ENCODE results near the gene SIPA1L3.
"Not testable (repeated sequence)": the region's sequence is repeated elsewhere in the genome, so short reads cannot be mapped to it uniquely, and the experiment has no call there.

The SIPA1L3 gene

DNA sequence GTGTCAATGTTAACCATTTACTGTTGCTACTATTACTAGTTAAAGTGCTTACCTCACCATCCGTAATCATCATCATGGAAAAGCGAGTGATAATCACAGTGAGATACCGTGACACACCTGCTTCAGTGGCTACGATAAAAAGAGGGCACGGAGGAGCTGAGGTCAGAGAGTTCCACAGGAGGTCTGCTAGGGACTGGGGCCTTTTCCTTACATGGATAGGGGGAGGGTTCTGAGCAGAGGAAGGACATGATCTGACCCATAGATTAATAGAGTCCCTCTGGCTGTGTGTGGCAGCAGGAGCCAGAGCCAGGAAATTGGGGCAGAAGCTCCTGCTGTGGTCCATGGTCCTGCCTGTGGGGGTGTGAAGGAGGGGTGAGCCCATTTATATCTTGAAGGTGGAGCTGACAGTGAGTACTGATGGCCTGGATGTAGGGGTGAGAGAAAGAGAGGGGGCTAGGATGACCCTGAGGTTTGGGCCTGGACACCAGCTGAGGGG is 136.7 kb downstream of the SIPA1L3 start:
- no peak for DNase-seq (ENCODE audit: low read depth)

DNA sequence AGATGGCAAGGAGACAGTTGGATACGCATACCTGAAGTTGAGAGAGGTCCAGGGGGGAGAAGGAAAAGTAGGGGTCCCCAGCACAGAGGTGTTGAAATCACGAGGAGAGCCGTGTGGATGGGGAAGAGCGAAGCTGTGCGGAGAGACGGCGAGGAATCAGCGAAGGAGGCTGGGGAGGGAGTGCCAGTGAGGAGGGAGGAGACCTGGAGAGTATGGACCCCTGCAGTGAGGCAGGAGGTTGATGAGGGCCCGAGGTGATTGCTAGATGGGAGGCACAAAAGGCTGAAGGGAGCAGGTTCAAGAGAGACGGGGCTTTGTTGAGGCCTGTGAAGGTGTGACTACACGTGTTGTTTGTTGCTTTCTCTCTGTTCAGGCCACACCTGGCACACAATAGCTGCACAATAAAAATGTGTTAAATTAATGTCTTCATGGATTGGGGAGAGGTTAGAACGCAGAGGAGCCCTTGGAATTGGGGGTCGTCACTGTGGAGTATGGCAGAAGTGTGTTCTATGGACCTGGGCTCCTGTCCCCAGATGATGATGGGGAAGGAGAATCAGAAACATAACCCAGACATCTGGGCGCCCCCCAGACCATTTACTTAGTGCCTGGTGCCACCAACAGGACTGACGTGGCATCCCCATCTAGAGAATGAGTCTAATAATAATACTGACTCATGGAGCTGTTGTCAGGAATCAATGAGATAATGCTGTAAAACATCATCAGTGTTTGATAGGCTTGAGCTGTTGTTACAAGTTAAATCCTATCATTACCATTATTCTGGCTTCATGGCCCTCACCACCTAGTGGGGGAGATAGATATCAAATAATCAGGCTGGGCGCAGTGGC is 137.5 kb downstream of the SIPA1L3 start:
- no peak for DNase-seq (ENCODE audit: low read depth)

DNA sequence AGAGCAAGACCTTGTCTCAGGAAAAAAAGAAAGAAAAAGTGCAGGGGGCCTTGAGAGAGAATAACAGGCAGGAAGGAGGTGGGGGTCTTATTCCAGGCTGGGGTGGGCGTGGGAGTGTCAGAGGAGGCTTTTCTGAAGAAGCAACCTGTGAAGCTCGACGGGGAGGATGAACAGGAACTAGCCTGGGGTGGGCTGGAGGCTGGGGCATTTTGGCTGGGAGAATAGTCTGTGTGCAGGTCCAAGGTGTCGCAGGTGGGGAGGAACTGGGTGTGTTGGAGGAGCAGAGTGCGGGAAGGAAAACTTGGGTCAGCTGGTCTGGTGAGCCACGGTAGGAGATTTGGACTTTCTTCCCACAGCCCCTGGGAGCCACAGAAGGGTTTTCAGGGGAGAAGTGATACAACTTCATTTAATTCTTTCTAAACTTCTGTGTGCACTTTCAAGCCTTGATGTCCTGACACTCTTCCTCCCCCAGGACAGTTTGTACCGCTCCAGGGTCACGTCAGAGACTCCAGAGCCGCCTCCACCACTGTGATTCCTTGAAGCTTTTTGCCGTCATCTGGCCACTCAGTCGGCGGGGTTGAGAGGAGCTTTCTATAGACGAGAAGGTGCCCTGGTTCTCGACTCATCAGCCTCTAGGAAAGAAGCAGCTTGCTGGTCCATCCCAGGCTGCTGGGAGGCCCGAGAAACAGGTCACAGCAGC is 138.7 kb downstream of the SIPA1L3 start:
- no peak for DNase-seq (ENCODE audit: low read depth)

DNA sequence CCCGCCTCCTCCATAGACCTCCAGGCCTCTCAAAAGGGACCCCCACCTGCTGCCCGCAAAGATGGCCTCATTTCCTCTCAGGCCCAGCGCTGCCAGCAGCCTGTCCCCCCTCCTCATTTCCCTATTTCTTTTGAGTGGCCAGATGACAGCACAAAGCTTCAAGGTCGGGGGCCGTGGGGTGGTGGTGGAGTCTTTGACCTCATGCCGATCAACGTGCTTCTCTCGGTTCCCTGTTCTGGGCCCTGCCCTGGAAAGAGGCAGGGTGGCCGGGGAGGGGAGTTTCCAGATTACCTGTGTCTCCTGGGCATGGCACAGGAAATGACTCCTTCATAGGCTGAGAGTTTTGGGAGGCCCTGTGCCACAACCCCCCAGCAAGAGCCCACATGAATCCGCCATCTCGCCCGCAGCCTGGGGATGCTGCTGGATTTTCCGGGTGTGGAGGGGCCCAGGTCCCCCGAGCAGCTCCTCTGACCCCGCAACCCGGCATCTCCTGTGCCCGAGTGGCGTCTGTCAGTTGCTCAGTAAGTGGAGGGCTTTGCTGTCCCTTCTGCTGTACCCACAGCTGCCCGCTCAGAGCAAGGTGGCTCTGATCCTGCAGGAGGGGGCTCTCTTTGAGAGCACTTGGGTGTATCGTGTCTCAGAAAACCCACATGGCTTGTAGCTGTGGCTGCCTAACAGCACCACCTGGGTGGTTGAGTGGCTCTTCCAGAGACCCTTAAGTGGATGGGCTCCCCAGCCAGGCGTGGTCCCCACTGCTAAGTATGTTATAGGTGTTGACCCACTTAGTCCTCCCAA is 139.4 kb downstream of the SIPA1L3 start:
- no peak for DNase-seq (ENCODE audit: low read depth)

DNA sequence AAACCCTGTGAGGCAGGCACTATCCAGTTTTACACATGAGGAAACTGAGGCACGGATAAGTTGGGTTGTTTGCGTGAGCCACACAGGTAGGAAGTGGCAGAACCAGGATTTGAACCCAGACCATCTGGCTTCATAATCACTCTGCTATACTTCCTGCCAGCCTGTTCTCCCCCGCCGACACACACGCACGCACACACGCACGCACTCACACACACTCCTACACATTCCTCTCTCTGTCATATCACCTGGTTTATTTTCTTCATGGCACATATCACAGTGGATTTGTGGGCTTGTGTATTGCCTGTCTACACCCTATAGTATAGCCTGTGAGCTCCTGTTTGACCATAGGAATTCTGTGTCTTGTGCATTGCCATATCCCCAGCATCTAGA is 140.0 kb downstream of the SIPA1L3 start:
- DNase-seq (ENCODE audit: low read depth) = no peak

DNA sequence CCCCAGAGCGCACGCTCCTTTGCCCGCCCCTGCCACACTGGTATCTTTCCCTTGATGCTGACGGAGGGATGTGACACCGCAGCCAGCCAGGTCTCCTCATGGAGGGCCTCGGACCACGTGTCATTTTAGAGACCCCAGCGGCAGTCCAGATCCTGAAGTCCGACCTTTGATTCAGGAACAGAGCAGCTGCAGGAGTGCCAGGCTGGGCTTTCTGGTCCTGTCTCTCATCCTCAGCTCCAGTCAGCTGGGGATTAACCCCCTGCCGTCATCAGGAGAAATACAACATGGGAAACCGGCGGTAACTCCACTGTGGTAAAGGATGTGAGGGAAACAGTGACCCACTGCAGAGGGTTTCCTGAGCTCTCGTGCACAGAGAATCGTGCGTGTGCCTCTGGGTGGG is 140.6 kb downstream of the SIPA1L3 start:
- DNase-seq (ENCODE audit: low read depth) = no peak

DNA sequence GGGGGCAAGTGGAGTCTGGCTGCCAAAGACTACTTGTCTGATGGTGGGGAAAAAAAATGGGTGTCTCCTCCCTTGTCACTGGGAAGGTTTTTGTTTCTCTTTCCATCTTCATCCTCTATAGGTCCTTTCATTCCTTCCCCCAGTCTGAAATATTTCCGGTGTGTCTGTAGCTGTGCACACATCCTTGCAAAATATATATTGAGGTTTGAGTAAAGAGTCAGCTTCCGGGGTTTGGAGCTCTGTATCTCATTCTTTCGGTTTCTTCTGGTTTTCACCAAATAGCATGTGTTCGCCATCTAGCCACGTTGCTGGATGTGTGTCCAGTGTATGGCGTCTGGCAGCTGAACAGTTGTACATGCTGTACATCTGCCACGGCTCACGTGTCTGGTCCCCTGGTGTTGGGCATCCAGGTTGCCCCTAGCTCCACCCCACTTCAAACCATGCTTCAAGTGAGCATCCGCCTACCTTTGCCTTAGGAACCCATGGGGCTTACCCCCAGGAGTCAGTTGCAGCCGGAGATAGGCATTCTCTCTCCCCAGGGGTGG is 142.2 kb downstream of the SIPA1L3 start:
- peak; percentile 29 for DNase-seq (ENCODE audit: low read depth)

DNA sequence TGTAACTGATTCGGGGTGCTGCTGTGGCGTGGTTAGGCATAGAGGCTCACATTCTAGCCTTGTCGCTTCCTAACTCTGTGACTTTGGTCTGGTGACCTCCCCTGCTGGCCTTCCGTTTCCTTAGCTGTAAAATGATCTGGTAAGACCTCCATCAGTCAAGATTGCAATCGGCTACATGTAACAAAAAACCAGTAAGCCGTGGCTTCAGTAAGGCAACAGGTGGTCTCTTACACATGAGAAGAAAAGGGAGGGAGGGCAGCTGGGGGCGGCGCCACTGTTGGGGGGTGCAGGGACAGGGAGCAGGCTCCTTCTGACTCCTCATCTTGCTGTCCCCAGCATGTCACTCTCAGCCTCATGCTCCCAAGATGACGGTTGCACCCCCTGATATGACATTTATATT is 148.0 kb downstream of the SIPA1L3 start:
- DNase-seq (ENCODE audit: low read depth) = no peak

DNA sequence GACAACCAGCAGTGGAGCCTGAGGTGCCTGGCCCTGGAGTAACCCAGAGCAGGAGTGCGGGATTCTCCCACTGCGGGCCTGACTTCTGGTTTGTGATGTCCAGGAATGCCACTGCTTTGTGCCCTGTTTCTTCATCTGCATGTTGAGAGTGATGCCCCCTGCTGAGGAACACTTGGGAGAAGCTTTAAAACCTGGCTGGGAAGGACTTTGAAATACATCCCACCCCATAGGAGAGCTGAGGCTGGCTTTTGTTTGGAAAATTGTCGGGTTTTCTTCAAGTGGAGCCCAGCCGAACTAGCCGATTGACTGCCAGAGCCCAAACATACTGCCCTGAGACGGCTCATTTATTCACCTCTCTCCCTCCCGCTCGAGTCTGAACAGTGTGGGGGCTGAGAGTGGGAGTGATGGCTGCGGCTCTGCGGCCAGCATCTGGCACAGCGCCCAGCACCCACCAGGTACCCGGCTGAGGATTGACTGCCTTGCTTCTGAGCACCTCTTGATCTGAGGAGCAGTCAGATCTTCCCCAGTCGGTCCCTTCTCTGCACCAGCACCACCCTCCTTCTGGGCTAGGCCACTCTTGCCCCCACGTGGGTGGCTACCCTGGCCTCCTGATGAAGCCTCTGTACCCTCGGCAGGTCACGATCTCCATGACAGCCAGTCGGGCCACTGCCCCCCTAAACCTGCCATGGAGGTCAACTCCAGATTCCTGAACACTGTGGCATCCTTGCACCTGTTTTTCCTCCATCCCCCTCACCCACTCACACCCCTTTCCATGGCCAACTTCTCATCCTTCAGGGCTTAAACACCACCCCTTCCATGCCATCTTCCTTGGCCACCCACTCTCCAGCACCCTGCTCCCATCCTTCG is 148.9 kb downstream of the SIPA1L3 start:
- DNase-seq (ENCODE audit: low read depth) = no peak

DNA sequence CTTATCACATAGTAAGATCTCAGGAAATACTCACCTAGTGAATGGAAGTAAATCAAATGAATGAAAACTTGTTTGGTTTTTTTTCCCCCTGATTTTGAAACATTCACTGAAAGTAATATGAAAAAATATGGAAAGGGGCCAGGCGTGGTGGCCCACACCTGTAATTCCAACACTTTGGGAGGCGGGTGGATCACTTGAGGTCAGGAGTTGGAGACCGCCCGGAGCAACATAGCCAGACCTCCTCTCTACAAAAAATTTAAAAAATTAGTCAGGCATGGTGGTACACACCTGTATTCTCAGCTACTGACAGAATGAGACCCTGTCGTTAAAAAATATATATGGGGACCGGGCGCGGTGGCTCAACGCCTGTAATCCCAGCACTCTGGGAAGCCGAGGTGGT is 149.6 kb downstream of the SIPA1L3 start:
- DNase-seq (ENCODE audit: low read depth) = no peak

DNA sequence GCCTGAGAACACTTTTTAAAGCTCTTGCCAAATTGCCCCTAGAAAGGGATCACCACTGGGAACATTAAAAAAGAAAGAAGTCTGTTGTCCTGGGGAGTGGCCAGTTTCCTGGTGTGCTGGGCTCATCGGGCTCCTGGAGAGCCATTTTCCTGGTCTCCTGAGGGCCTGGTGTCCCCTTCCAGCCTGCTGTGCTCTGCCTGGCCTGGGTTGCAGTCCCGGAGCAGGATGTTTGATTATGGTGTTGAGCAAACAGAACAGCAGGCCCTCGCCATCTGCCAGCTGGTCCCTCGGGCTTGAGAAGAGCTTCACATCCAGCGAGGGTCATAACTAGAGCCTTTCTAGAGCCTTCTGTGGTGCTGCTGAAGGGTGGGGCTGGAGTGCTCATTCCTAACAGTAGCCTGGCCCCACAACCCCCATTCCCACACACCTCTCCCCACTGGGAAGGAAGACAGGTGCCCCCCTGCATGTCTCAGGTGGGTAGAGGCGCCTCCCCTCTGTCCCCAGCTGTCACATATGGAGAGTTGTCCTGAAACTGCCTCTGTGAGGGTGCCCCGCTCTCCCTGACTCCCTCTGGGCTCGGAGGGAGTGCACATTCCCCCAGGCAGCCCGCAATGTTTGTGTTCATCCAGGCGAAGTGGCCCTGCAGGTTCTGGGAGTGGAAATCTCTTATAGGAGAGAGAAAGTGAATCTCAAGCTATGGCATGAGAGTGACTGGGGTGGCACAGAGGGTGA is 151.1 kb downstream of the SIPA1L3 start:
- no peak for DNase-seq (ENCODE audit: low read depth)

DNA sequence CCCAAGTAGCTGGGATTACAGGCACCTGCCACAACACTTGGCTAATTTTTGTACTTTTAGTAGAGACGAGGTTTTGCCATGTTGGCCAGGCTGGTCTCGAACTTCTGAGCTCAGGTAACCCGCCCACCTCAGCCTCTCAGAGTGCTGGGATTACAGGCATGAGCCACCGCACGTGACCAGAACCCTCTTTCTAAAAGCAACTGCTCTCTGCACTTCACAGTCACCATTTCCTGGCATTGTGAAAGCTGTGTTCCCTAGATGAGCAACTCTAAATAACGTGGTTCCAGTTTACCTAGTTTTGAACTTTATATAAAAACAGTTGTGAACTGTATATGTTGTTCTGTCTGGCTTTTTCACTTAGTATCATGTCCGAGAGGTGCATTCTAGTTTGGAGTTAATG is 152.9 kb downstream of the SIPA1L3 start:
- DNase-seq (ENCODE audit: low read depth) = no peak

DNA sequence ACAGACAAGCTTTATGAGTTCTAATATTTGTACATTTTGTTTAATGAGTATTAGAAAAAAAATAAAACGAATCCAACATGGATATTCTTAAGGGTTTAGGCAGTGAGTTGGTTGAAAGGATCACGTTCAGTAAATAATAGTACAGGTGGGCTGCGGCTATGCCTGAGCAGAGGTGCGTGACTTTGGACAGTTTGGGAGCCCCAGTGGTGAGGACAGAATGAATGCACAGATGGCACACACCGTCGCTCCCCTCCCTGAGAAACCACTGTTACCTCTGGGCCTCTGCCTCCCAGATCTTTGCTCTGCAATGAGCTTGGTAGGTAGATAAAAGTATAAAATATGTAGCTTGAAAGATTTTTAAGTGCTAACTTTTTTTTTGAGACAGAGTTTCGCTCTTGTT is 153.3 kb downstream of the SIPA1L3 start:
- DNase-seq (ENCODE audit: low read depth) = no peak

DNA sequence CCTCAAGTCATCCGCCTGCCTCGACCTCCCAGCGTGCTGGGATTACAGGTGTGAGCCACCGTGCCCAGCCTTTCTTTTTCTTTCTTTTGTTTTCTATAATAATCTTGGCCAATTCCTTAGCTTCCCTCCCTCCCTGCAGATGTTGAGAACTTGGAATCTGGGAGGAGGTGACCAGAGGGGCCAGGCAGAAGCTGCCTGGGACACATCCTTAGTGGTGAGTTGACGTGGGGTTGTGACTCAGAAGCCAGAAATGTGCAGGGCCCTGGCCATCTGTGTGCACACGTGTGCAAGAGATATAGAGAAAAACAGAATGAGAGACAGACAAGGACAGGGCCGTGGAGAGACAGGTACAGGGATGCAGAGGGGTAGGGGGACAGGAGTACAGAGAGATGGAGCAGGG is 154.3 kb downstream of the SIPA1L3 start:
- DNase-seq (ENCODE audit: low read depth) = no peak

DNA sequence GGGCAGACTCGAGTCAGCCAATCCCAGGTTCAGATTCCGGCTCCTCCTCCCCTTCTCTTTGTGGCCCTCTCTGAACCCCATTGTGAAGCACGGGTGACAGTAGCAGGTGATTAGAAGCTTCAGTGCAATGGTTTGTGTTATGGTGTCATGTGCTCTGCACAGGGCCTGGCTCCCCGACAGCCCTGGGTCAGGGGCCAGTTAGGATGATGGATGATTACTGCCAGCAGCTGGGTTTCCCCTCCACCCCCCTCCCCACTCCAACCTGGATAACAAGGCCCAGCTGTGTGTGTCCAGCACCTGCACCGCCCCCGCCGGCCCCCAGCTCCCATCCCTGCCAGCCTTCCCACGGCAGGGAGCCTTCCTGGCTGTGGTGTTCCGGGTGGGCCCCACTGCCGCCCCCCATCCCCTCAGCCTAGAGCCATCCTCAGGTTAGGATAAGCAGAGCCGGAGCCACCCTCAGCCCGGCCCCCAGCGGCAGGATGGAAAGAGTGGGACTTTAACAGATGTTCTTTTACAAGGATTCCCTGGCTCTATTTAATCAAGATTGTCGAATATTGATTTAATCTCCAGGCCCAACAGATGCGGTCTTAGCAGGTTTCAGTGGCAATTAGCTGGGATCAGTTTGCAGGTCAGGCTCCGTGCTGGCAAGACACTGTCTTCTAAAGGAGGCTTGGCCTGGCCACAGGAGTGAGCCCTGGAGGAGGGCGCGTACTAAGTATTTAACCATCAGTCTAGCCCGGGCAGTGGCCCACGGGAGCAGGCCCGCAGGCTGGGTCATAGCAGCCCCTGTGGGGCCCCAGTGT is 156.2 kb downstream of the SIPA1L3 start:
- no peak for DNase-seq (ENCODE audit: low read depth)

DNA sequence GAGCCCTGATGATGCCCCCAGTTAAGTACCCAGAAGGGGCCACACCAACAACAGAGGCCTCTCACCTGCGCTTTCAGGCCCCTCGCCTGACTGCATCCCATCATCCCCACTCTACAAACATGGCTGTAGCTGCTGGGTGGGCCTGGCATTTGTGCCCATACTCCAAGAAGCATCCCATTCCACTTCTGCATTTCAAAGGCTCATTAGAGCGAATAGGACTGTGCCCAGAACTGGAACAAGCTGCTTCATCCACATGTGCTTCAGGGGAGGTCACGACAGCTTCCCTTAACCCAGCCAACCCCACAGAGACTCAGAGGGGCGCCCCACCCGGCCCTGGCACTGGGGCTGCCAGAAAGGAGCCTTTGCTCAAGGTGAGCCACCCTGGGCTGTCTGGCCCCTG is 156.9 kb downstream of the SIPA1L3 start:
- DNase-seq (ENCODE audit: low read depth) = no peak

DNA sequence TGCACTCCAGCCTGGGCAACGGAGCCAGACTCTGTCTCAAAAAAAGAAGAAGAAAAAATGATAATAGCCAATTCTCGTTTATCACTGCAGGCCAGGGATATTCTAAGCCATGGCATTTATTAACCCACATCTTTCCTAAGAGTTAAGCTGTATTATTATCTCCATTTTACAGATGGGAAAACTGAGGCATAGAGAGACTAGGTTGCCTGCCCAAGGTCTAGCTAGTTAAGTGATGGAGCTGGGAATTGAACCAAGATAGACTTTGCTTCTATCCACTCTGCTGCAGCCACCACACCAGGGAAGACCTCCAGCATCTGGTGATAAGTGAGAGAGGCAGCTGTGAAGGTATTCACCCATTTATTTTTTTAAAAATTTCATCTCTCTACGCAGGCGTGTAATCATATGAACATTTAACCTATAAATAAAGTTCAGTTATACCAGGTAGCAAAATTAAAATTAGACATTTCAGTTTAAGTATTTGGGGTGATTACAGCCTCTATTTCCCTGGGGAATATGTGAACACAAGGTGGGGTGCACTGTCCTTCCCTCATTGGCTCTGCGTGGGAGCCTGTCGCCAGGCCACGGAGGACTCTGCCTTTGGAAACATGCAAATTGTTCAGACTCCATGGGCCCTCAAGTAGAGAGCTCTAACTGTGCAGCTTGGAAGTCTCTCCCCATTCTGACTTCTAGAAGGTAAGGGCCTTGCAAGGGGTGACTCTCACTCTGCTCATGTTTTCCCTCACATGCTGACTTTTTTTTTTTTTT is 157.8 kb downstream of the SIPA1L3 start:
- DNase-seq (ENCODE audit: low read depth) = no peak

DNA sequence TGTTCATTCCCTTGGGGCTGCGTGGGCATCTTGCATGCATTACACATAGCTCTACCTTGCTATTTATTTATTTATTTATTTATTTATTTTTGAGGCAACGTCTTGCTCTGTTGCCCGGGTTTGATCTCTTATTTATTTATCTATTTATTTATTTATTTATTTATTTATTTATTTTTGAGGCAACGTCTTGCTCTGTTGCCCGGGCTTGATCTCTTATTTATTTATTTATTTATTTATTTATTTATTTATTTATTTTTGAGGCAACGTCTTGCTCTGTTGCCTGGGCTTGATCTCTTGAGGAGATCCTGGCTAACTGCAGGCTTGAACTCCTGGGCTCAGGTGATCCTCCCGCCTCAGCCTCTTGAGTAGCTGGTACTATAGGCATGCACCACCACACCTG is 158.8 kb downstream of the SIPA1L3 start:
- not testable (repeated sequence) for DNase-seq (ENCODE audit: low read depth)

DNA sequence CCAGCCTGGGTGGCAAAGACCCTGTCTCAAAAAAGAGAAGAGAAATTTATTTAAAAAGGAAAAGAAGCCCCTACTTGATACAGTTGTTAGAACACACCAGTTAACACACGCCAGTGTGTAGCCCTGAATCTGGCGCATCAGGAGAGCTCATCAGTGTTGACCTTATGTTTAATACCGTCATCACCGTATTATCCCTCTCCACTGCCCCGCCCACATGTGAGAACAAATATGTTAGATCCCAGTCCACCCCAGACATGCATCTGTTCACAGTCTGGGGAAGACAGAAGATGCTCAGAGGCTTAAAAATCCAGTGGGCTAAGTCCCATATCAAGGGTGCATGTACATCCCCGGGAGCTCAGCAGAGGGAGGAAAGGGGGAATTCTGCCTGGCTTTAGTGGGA is 161.8 kb downstream of the SIPA1L3 start:
- no peak for DNase-seq (ENCODE audit: low read depth)

Measured in activated T-cell treated with anti-CD3 and anti-CD28 coated beads for 1 hour (primary cell).